ENCODE measurements around the gene HOXA7. TPM values are rescaled to one million over a fixed set of nuclear protein-coding genes. Genes with fewer than 3 reads are reported as not detected.

The HOXA7 gene
- total and polyA plus RNA-seq, 2 donors (not counting 3 experiments of a cell fraction or from before 2014, with no cell fraction given), result 18.1 to 18.5 TPM

DNA sequence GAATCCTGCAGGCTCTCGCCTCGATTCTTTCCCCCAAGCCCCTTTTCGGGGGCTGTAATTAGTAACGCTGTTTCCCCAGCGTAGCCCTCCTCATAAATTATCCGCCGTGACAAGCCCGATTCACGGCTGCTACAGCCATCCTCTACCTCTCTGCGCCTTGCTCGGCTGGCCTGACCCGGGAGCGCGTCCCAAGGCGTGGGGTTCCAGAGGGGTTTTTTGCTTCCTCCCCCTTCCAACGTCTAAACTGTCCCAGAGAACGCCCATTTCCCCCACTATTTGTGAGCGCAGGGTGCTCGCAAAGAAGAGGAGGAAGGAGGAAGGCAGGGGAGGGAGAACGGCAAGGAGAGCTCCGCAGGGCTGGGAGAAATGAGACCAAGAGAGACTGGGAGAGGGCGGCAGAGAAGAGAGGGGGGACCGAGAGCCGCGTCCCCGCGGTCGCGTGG is 13.9 kb downstream of the HOXA7 start:
- Histone ChIP-seq H3K4me1 (ENCODE audit: control insufficient read depth, extremely low read depth, insufficient read depth, low read length) (peaks cover 76% of the 10 kb centered on the region), H3K27me3 (ENCODE audit: control insufficient read depth in 2 of 2, insufficient read depth in 2 of 2, low read length in 2 of 2) (no peaks in the 10 kb centered on the region), H3K36me3 (ENCODE audit: control insufficient read depth in 2 of 2, extremely low read depth in 1 of 2, insufficient read depth in 2 of 2, low read length in 2 of 2) (peaks cover 0 to 19% of the 10 kb centered on the region in 2 experiments), H3K4me2 (ENCODE audit: insufficient read depth, low read length) (peak overlapping the region; percentile 92), H4K20me1 (replicated peaks; ENCODE audit: control insufficient read depth, extremely low read depth, insufficient read depth, low read length) (no peaks in the 10 kb centered on the region), H3K9me1 (replicated peaks; ENCODE audit: control insufficient read depth, extremely low read depth, insufficient read depth, low read length) (no peaks in the 10 kb centered on the region), H3K27ac (ENCODE audit: insufficient read depth, low read depth, low read length) (peak overlapping the region; percentile 82), H3K9ac (replicated peaks; ENCODE audit: extremely low read depth, insufficient read depth, low read length) (peak overlapping the region; percentile 84), H3K9me3 (replicated peaks; ENCODE audit: control insufficient read depth, insufficient read depth, low read length) (no peaks in the 10 kb centered on the region), H3K4me3 (replicated peaks in 1 of 3; ENCODE audit: insufficient read depth in 1 of 3, low read depth in 1 of 3, low read length in 3 of 3) (peak overlapping the region; percentile 29 to 84 (median 65)), H3K79me2 (ENCODE audit: control insufficient read depth, insufficient read depth, low read length) (peaks cover 99% of the 10 kb centered on the region), H2AFZ (ENCODE audit: low read depth, low read length) (no peak overlapping the region)
- POLR2A ChIA-PET, result interaction anchor here (1.5 kb wide), 1 partner anchor 44 kb away, joined by 3 read pairs; no protein-coding TSS in a partner anchor
- dilution Hi-C loops (cut with MboI; ENCODE audit: extremely low pct_ligation_motif_present, low sequenced_read_pairs), result no loop called here
- no TSS peak for BruUV-seq (replicated peaks)
- TF ChIP-seq MYC (IDR thresholded peaks at IDR 0.05; ENCODE audit: low read depth, low read length), result no peak
- TF ChIP-seq, protein P1, sequence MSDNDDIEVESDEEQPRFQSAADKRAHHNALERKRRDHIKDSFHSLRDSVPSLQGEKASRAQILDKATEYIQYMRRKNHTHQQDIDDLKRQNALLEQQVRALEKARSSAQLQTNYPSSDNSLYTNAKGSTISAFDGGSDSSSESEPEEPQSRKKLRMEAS (IDR thresholded peaks at IDR 0.05; ENCODE audit: insufficient read depth, insufficient read length), result no peak
- TF ChIP-seq, protein P2, sequence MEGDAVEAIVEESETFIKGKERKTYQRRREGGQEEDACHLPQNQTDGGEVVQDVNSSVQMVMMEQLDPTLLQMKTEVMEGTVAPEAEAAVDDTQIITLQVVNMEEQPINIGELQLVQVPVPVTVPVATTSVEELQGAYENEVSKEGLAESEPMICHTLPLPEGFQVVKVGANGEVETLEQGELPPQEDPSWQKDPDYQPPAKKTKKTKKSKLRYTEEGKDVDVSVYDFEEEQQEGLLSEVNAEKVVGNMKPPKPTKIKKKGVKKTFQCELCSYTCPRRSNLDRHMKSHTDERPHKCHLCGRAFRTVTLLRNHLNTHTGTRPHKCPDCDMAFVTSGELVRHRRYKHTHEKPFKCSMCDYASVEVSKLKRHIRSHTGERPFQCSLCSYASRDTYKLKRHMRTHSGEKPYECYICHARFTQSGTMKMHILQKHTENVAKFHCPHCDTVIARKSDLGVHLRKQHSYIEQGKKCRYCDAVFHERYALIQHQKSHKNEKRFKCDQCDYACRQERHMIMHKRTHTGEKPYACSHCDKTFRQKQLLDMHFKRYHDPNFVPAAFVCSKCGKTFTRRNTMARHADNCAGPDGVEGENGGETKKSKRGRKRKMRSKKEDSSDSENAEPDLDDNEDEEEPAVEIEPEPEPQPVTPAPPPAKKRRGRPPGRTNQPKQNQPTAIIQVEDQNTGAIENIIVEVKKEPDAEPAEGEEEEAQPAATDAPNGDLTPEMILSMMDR (IDR thresholded peaks at IDR 0.05; ENCODE audit: extremely low read depth in 1 of 2, insufficient read depth in 1 of 2, low read depth in 1 of 2, low read length in 2 of 2), result no peak
- no peak for TF ChIP-seq FOS (IDR thresholded peaks at IDR 0.05; ENCODE audit: borderline replicate concordance, insufficient read depth, low read length)
- TF ChIP-seq JUN (IDR thresholded peaks at IDR 0.05; ENCODE audit: borderline replicate concordance, insufficient read depth, insufficient read length, low read depth), result no peak
- no peak for TF ChIP-seq GATA2 (IDR thresholded peaks at IDR 0.05; ENCODE audit: insufficient read depth, insufficient read length, low read depth, low read length)
- TF ChIP-seq POLR2AphosphoS5 (IDR thresholded peaks at IDR 0.05; ENCODE audit: insufficient read depth, low read depth, low read length), result no peak
- TF ChIP-seq EZH2 (IDR thresholded peaks at IDR 0.05; ENCODE audit: borderline replicate concordance, low read depth, low read length, severe bottlenecking), result no peak
- no peak for TF ChIP-seq POLR2A (IDR thresholded peaks at IDR 0.05; ENCODE audit: low read depth, low read length)
- CTCF ChIA-PET, result interaction anchor here (0.9 to 7.0 kb wide), 17 partner anchors 10 to 773 kb away, joined by 3 to 72 read pairs (median 11); partner anchors contain the start of genes HOXA3, HOXA4 and HOXA7
- FAIRE-seq (no peak), DNase-seq (ENCODE audit: low read depth, low spot score) (no peak)
- intact Hi-C loops (cut with micrococcal nuclease), result loop anchor here (1.0 to 5.0 kb wide), 6 partner anchors 19 to 1286 kb away; no protein-coding TSS in a partner anchor
